ENCODE data around the gene WBP11. TPM values are rescaled to one million over a fixed set of nuclear protein-coding genes. Genes with fewer than 3 reads are reported as not detected.

The WBP11 gene
- 9.2 TPM for total RNA-seq
- 24.5 TPM for polyA plus RNA-seq
- long read RNA-seq, donor 1 = 0 reads
- long read RNA-seq, donor 2 = 0 reads
- long read RNA-seq, donor 3, full-length matches to known transcripts = 13 of 13 reads
- long read RNA-seq, donor 3, partial matches to known transcripts = 0 of 13 reads
- long read RNA-seq, donor 3, other reads (novel, unspliced or antisense) = 0 of 13 reads
- long read RNA-seq, donor 4, full-length matches to known transcripts = 11 of 11 reads
- long read RNA-seq, donor 4, partial matches to known transcripts = 0 of 11 reads
- long read RNA-seq, donor 4, other reads (novel, unspliced or antisense) = 0 of 11 reads
- long read RNA-seq, donor 5, full-length matches to known transcripts = 20 of 37 reads
- long read RNA-seq, donor 5, partial matches to known transcripts = 11 of 37 reads
- long read RNA-seq, donor 5, other reads (novel, unspliced or antisense) = 6 of 37 reads
- long read RNA-seq, donor 6, full-length matches to known transcripts = 16 of 23 reads
- long read RNA-seq, donor 6, partial matches to known transcripts = 7 of 23 reads
- long read RNA-seq, donor 6, other reads (novel, unspliced or antisense) = 0 of 23 reads
- long read RNA-seq, donor 7, full-length matches to known transcripts = 27 of 34 reads
- long read RNA-seq, donor 7, partial matches to known transcripts = 7 of 34 reads
- long read RNA-seq, donor 7, other reads (novel, unspliced or antisense) = 0 of 34 reads
- long read RNA-seq, donor 8, full-length matches to known transcripts = 9 of 9 reads
- long read RNA-seq, donor 8, partial matches to known transcripts = 0 of 9 reads
- long read RNA-seq, donor 8, other reads (novel, unspliced or antisense) = 0 of 9 reads
- long read RNA-seq, donor 9, full-length matches to known transcripts = 7 of 7 reads
- long read RNA-seq, donor 9, partial matches to known transcripts = 0 of 7 reads
- long read RNA-seq, donor 9, other reads (novel, unspliced or antisense) = 0 of 7 reads
- long read RNA-seq, donor 10, full-length matches to known transcripts = 10 of 10 reads
- long read RNA-seq, donor 10, partial matches to known transcripts = 0 of 10 reads
- long read RNA-seq, donor 10, other reads (novel, unspliced or antisense) = 0 of 10 reads

DNA sequence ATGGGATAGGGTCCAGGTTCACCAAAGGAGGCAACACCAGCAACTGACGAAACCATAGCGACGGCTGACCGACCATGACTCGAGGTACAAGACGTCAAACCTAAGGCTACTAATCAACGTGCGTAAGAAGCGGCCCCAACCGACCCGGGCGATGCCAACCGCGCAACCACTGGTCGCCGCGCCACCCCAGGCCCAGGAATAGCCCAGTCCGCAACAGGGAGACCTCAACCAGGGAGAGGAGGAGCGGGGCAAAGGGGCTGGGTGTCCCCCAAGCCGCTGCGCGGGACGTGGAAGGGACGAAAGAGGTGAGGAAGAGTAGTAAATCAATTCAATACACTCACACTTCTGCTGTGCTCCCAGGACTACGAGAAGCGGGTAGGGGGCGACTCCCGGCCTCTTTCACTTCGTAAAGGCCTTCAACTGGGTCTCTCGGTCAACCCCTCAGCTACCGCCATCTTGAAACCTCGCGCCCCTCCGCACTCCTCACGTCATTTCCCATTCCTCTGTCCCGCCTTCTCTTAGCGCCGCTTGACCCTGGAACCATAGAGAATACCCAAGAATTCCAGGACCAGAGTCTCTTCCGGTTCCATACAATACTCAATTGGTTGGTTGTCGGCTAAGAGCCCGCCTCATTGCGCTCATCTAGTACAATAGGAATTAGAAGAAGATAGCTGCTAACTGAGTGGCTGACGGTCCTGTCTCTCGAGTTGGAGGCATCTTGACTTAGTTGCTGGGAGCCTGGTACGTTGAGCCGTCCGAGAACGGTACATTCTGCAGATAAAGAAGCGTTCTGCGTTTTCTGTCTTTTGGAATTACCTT lies at the start of gene WBP11, which contains the start of gene C12orf60:
TSS of gene WBP11 (minus strand) at position 468 of the 819 bp plus-strand sequence. CDS start 2,095 bp downstream, outside the sequence.
TSS of gene C12orf60 (plus strand) at position 660 of the 819 bp plus-strand sequence. CDS start 19,266 bp downstream, outside the sequence.
- peak; percentile 84 to 98 (median 94) for DNase-seq (ENCODE audit: low read depth in 6 of 9, low spot score in 9 of 9)
- Histone ChIP-seq H3K4me1 (ENCODE audit: control insufficient read depth in 2 of 2, insufficient read depth in 2 of 2, low read length in 2 of 2) (peaks cover 5 to 6% of the 10 kb centered on the region in 2 donors), H3K27me3 (ENCODE audit: control insufficient read depth in 2 of 2, insufficient read depth in 1 of 2, low read length in 1 of 2) (no peaks in the 10 kb centered on the region), H3K4me3 (ENCODE audit: low read length in 2 of 2) (peak within 1 kb of the TSS; percentile 69 to 90), H3K27ac (ENCODE audit: low read depth in 1 of 2, low read length in 1 of 2) (peak within 1 kb of the TSS; percentile 83 to 94), H3K9me3 (ENCODE audit: control insufficient read depth in 2 of 2, insufficient read depth in 1 of 2, low read length in 1 of 2) (no peaks in the 10 kb centered on the region), H3K36me3 (ENCODE audit: control insufficient read depth in 2 of 2, insufficient read depth in 2 of 2, low read length in 1 of 2) (peaks cover 4 to 11% of the 10 kb centered on the region in 2 donors)
- WGBS = under 1% methylated on average over 50 of the region's 50 CpGs

DNA sequence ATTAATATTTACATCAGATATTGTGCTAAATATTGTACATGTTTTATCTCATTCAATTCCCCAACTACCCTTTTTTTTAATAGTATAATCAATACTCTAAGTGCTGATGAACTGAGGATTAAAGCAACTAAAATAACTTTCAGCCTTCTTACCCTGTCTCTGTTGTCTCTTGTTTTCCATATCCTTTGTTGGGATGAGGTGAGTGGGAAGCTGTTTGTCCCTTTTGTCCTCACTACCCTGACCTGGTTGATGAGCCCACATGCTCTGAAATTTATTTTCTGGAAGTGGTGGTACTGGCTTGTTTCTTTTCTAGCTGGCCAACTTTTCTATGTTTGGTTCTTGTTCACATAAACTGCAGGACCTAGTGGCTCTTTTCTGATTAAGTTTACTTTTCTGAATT lies 49.6 kb upstream of the WBP11 start:
- Histone ChIP-seq H3K27ac (ENCODE audit: low read depth in 1 of 2, low read length in 1 of 2) (no peak overlapping the region), H3K27me3 (ENCODE audit: control insufficient read depth in 2 of 2, insufficient read depth in 1 of 2, low read length in 1 of 2) (no peaks in the 10 kb centered on the region), H3K4me3 (ENCODE audit: low read length in 2 of 2) (no peak overlapping the region), H3K9me3 (ENCODE audit: control insufficient read depth in 2 of 2, insufficient read depth in 1 of 2, low read length in 1 of 2) (no peaks in the 10 kb centered on the region), H3K36me3 (ENCODE audit: control insufficient read depth in 2 of 2, insufficient read depth in 2 of 2, low read length in 1 of 2) (no peaks in the 10 kb centered on the region), H3K4me1 (ENCODE audit: control insufficient read depth in 2 of 2, insufficient read depth in 2 of 2, low read length in 2 of 2) (no peaks in the 10 kb centered on the region)
- DNase-seq (ENCODE audit: low read depth in 6 of 9, low spot score in 9 of 9) = no peak

DNA sequence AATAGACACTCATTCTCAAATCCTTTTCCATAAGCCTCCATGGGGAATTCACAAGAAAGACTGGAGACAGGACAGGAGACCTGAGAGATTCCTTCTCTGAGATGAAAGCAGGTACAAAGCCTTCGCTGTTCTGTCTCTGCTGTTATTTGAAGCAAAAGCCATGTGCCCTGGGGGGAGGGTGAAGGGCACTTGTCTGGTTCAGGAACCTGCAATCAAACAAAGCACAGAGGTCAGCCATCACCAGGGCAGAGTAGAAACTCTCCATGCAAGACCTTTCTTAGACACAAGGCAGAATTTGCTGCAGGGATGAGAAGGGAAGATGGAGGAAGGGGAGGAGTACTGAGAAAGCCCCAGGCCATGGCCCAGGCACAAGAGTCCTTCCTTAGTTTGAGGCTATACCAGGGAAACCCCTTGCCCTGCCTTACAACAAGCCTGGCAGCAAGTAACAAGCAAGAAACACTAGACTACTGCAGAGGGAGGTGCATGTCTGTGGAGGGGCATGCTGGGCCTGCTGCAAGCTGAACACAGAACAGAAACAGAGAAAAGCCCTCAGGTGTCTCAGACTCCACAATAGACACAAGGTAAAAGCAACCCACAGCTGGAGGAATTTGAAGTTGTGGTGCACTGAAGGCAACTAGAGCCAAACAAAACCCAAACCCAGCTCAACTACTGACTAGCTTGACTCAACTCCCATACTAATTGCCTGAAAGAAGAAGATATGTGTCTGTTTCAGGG lies 47.8 kb upstream of the WBP11 start:
- Histone ChIP-seq H3K4me3 (ENCODE audit: low read length in 2 of 2) (no peak overlapping the region), H3K27me3 (ENCODE audit: control insufficient read depth in 2 of 2, insufficient read depth in 1 of 2, low read length in 1 of 2) (no peaks in the 10 kb centered on the region), H3K27ac (ENCODE audit: low read depth in 1 of 2, low read length in 1 of 2) (no peak overlapping the region), H3K4me1 (ENCODE audit: control insufficient read depth in 2 of 2, insufficient read depth in 2 of 2, low read length in 2 of 2) (no peaks in the 10 kb centered on the region), H3K36me3 (ENCODE audit: control insufficient read depth in 2 of 2, insufficient read depth in 2 of 2, low read length in 1 of 2) (no peaks in the 10 kb centered on the region), H3K9me3 (ENCODE audit: control insufficient read depth in 2 of 2, insufficient read depth in 1 of 2, low read length in 1 of 2) (no peaks in the 10 kb centered on the region)
- peak in 1 of 9 donors; percentile 13 for DNase-seq (ENCODE audit: low read depth in 6 of 9, low spot score in 9 of 9)
- 100% methylated on average over 1 of the region's 1 CpG for WGBS

DNA sequence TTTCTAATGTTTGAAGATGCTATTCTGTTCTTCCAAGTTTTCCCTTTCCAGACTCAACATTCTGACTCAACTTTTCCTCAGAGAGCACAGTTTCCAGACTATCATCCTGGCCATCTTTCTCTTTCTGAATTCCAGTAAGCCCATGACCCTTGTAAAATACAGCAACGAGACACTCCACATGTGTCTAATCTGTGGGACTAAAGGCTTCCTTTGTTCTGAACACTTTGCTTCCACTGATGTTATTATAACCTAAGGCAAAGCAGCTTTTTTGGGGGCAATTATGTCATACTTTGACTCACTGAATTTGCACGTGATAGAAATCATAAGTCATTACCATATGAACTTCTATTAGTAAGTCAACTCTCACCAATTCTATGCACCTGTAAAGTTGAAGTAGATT lies 46.4 kb upstream of the WBP11 start:
- H3K27me3 ChIP-seq (ENCODE audit: control insufficient read depth in 2 of 2, insufficient read depth in 1 of 2, low read length in 1 of 2) = no peaks in the 10 kb centered on the region
- H3K9me3 ChIP-seq (ENCODE audit: control insufficient read depth in 2 of 2, insufficient read depth in 1 of 2, low read length in 1 of 2) = no peaks in the 10 kb centered on the region
- no peak overlapping the region for H3K4me3 ChIP-seq (ENCODE audit: low read length in 2 of 2)
- WGBS = 97% methylated on average over 2 of the region's 2 CpGs
- no peaks in the 10 kb centered on the region for H3K4me1 ChIP-seq (ENCODE audit: control insufficient read depth in 2 of 2, insufficient read depth in 2 of 2, low read length in 2 of 2)
- H3K27ac ChIP-seq (ENCODE audit: low read depth in 1 of 2, low read length in 1 of 2) = no peak overlapping the region
- no peak for DNase-seq (ENCODE audit: low read depth in 6 of 9, low spot score in 9 of 9)
- H3K36me3 ChIP-seq (ENCODE audit: control insufficient read depth in 2 of 2, insufficient read depth in 2 of 2, low read length in 1 of 2) = no peaks in the 10 kb centered on the region

DNA sequence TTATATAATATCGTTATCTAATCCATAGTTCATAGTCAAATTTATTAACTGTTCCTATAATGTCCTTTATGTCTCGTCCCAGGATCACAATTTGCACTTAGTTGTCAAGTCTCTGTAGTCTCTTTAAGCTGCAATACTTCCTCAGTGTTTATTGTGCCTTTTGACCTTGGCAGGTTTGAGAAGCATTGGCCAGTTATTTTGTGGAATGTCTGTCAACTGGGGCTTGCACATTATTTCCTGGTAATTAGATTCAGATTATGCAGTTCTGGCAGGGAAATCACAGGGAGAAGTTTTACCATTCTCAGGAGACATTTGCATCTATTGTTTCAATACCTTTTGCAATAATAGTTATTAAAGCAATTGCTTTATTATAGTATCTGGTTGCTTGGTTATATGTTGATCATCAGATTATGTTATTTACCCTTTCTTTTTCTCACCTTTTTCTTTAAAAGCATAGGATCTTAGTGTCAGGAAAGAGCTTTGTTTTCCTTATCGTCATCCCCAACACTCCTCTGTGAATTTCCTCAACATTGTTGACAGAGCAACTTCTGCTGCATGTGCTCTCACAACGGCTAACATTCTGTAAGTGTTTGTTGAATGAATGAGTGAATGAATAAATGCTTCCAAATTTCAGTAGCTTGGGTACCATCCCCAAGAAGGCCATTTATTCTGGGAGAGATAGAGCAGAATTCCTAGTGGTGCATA lies 43.8 kb upstream of the WBP11 start:
- no peak overlapping the region for H3K4me3 ChIP-seq (ENCODE audit: low read length in 2 of 2)
- no peak overlapping the region for H3K27ac ChIP-seq (ENCODE audit: low read depth in 1 of 2, low read length in 1 of 2)
- WGBS = 95% methylated on average over 4 of the region's 4 CpGs
- no peaks in the 10 kb centered on the region for H3K27me3 ChIP-seq (ENCODE audit: control insufficient read depth in 2 of 2, insufficient read depth in 1 of 2, low read length in 1 of 2)
- H3K9me3 ChIP-seq (ENCODE audit: control insufficient read depth in 2 of 2, insufficient read depth in 1 of 2, low read length in 1 of 2) = no peaks in the 10 kb centered on the region
- H3K4me1 ChIP-seq (ENCODE audit: control insufficient read depth in 2 of 2, insufficient read depth in 2 of 2, low read length in 2 of 2) = no peaks in the 10 kb centered on the region
- no peak for DNase-seq (ENCODE audit: low read depth in 6 of 9, low spot score in 9 of 9)
- no peaks in the 10 kb centered on the region for H3K36me3 ChIP-seq (ENCODE audit: control insufficient read depth in 2 of 2, insufficient read depth in 2 of 2, low read length in 1 of 2)

DNA sequence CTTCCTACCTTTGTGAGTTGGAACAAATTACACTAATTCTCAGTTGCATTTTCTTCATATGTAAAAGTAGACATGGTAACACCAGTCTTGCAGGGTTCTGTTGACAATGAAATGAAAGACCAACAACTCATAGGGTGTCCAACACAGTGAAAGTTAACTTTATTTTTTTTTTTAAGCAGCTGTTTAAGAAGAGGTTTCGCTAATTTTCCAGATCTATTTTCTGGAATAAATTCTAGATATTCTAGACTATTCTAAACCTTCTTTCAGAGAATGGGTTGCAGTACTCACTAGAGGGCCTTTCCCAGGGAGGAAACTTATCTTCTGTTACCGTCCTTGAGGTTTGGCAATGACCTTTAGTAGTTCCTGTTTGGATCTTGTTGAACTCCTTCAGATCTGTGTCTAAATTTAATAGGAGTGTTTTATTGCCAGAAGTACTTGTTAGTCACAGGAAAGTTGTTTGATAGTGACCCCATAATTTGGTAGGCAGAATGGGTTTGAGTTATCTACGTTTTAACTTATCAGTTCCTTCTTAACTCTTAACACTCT lies 42.8 kb upstream of the WBP11 start:
- no peaks in the 10 kb centered on the region for H3K4me1 ChIP-seq (ENCODE audit: control insufficient read depth in 2 of 2, insufficient read depth in 2 of 2, low read length in 2 of 2)
- WGBS = 78% methylated on average over 3 of the region's 3 CpGs
- H3K27me3 ChIP-seq (ENCODE audit: control insufficient read depth in 2 of 2, insufficient read depth in 1 of 2, low read length in 1 of 2) = no peaks in the 10 kb centered on the region
- no peaks in the 10 kb centered on the region for H3K36me3 ChIP-seq (ENCODE audit: control insufficient read depth in 2 of 2, insufficient read depth in 2 of 2, low read length in 1 of 2)
- no peak for DNase-seq (ENCODE audit: low read depth in 6 of 9, low spot score in 9 of 9)
- H3K9me3 ChIP-seq (ENCODE audit: control insufficient read depth in 2 of 2, insufficient read depth in 1 of 2, low read length in 1 of 2) = no peaks in the 10 kb centered on the region
- H3K4me3 ChIP-seq (ENCODE audit: low read length in 2 of 2) = no peak overlapping the region
- H3K27ac ChIP-seq (ENCODE audit: low read depth in 1 of 2, low read length in 1 of 2) = no peak overlapping the region

DNA sequence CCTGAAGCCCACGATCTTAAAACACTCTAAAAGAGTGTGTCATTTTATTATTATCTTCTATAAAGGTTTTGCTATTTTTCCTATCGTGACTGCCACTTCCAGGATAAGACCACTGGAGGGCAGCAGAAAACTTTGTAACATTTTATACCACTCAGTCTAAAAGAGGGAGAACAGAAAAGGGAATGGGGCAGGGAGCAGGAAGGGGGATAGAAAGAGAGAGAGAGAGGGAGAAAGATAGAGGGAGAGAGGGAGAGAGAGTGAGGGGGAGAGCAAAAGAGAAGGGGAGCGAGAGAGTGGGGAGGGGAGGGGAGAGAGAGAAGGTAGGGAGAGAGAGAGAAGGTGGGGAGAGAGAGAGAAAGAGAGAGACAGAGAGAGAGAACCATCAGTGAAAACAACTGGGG lies 42.1 kb upstream of the WBP11 start:
- Histone ChIP-seq H3K4me3 (ENCODE audit: low read length in 2 of 2) (no peak overlapping the region), H3K27me3 (ENCODE audit: control insufficient read depth in 2 of 2, insufficient read depth in 1 of 2, low read length in 1 of 2) (no peaks in the 10 kb centered on the region), H3K4me1 (ENCODE audit: control insufficient read depth in 2 of 2, insufficient read depth in 2 of 2, low read length in 2 of 2) (no peaks in the 10 kb centered on the region), H3K27ac (ENCODE audit: low read depth in 1 of 2, low read length in 1 of 2) (no peak overlapping the region), H3K9me3 (ENCODE audit: control insufficient read depth in 2 of 2, insufficient read depth in 1 of 2, low read length in 1 of 2) (no peaks in the 10 kb centered on the region), H3K36me3 (ENCODE audit: control insufficient read depth in 2 of 2, insufficient read depth in 2 of 2, low read length in 1 of 2) (no peaks in the 10 kb centered on the region)
- 19% methylated on average over 3 of the region's 3 CpGs for WGBS
- peak; percentile 11 to 77 (median 50) for DNase-seq (ENCODE audit: low read depth in 6 of 9, low spot score in 9 of 9)

Data from thymus (tissue), 14 donors.